Measurements from ENCODE around the gene IARS2. TPM values are rescaled to one million over a fixed set of nuclear protein-coding genes. Genes with fewer than 3 reads are reported as not detected.

Gene IARS2
- total RNA-seq = 10 to 100 TPM; 59.9 to 86.6 TPM

DNA sequence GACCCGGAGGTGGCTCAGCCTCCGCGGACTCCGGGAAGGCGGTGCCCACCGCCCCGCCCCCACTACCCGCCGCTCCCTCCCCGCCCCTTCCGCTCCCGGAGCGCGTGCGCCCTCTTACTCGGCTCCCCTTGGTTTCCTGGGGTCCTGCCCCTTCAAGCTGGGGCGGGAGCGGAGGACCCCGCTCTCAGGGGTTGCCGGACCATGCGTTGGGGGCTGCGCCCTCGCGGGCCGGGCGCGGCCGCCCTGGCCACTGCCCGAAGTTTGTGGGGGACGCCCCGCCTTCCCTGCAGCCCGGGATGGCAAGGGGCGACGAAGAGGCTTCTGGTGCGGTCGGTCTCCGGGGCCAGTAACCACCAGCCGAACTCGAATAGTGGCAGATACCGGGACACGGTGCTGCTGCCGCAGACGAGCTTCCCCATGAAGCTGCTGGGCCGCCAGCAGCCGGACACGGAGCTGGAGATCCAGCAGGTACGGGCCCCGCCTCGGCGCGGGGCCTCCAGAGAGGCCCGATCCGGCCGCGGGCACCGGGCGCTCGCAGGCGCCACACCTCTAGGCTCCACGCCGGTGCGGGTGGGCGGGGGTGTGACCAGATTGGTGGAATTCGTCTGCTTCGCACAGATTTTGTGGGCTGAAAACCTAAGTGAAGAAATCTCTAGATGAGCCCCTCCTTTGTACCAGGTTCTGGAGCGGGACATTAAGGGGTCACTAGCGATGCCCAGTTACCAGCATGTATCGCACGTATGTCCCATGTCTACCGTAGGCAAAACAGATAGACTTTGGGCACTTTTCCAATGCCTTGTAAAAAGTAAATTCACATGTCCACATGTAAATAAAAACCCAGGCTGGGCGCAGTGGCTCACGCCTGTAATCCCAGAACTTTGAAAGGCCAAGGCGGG lies at the start of gene IARS2:
Gene IARS2, plus strand, starts transcription at position 117 of the 896 bp plus-strand sequence. Its CDS starts 85 bp downstream, at position 202.
- intact Hi-C loops (cut with DNase I, micrococcal nuclease) = loop anchor here (1.0 to 10.0 kb wide), 3 partner anchors 48 to 181 kb away; partner anchors contain the start of genes EPRS1 (in 2 of the 2) and RAB3GAP2 (in 2 of the 2)
- Mint-ChIP-seq H3K4me1 (peaks cover 20% of the 10 kb centered on the region), H3K36me3 (ENCODE audit: low read depth) (peaks cover 14% of the 10 kb centered on the region)

DNA sequence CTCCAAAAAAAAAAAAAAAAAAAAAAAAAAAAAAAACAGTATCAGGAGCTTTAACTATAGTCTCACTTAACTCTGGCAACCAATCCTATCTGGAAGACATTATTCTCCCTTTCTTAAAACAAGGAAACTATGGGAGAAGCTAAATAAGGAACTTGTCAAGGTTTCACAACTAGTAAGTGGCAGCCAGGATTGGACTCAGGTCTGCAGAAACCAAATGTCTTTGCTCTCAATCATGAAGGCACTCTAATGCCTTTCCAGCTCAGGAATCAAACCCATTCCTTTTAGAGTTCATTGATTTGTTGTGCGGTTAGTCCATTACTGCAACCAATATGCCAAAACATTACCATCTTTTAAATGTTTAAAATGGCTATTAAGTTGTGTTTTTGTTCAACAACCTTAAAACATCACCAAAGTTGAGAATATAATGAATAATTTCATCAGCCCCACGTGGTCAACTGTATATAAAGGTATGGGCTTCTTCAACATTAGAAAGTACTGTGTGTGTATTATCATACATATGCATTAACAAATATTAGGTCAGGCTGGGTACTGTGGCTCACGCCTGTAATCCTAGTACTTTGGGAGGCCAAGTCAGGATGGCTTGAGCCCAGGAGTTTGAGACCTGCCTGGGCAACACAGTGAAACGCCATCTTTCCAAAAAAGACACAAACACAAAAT lies 49.1 kb upstream of the IARS2 start:
- peak overlapping the region; percentile 100 for H3K4me3 Mint-ChIP-seq
- ChIA-PET POLR2A (no interaction called here), CTCF (interaction anchor here (1.1 kb wide), 1 partner anchor 45 kb away, joined by 3 read pairs; the partner anchor contains the start of gene BPNT1)
- ATAC-seq (no peak), DNase-seq (no peak)
- peak overlapping the region; percentile 98 for H3K27ac Mint-ChIP-seq
- intact Hi-C loops (cut with DNase I, micrococcal nuclease) = loop anchor here in 1 of 2 experiments (5.0 kb wide), 1 partner anchor 873 kb away; the partner anchor contains the start of gene LYPLAL1
- H3K9me3 Mint-ChIP-seq (ENCODE audit: low read depth) = no peaks in the 10 kb centered on the region
- H3K4me1 Mint-ChIP-seq = peaks cover 44% of the 10 kb centered on the region
- no peaks in the 10 kb centered on the region for H3K27me3 Mint-ChIP-seq
- H3K36me3 Mint-ChIP-seq (ENCODE audit: low read depth) = peaks cover 31% of the 10 kb centered on the region

More for the DNA sequence above, at the start of gene IARS2:
- CTCF ChIA-PET = interaction anchor here (0.8 to 1.1 kb wide), 2 partner anchors 20 to 23 kb away, joined by 3 to 6 read pairs; no protein-coding TSS in a partner anchor
- POLR2A ChIA-PET = no interaction called here
- H3K27me3 Mint-ChIP-seq = no peaks in the 10 kb centered on the region
- peak; percentile 76 for ATAC-seq
- peak within 1 kb of the TSS; percentile 75 for H3K4me3 Mint-ChIP-seq
- peak within 1 kb of the TSS; percentile 31 for H3K27ac Mint-ChIP-seq
- peak; percentile 96 for DNase-seq
- no peaks in the 10 kb centered on the region for H3K9me3 Mint-ChIP-seq (ENCODE audit: low read depth)

DNA sequence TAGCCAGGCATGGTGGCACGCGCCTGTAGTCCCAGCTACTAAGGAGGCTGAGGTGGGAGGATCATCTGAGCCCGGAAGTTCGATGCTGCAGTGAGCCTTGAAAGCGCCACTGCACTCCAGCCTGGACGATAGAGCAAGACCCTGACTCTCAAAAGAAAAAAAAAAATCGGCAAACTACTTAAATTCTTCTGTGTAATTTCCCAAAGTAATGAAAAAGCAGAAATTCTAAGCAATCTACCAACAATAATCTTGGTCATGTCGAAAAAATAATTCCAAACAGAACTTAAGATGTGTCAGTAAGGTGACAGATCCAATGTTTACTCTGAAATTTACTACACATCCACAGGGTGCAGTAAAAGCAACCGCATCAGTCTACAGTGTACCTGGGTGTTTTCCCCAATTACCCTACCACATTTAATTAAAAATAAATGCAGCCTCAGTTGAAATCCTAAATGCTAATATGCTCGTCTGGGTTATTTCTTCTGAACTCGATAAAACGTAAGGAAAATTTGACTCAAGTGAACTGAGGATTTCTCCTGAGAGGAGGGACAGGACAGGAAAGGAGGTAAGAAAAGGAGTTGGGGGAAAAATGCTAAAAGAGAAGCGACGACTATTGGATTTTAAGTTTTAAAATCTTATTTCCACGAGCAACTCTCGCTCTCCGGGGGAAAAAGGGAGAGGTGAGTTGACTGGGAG lies 48.4 kb upstream of the IARS2 start:
- CTCF ChIA-PET = interaction anchor here (1.1 kb wide), 1 partner anchor 44 kb away, joined by 3 read pairs; the partner anchor contains the start of gene BPNT1
- Mint-ChIP-seq H3K4me1 (peaks cover 40% of the 10 kb centered on the region), H3K36me3 (ENCODE audit: low read depth) (peaks cover 28% of the 10 kb centered on the region), H3K27me3 (no peaks in the 10 kb centered on the region), H3K4me3 (peak overlapping the region; percentile 100), H3K27ac (peak overlapping the region; percentile 98), H3K9me3 (ENCODE audit: low read depth) (no peaks in the 10 kb centered on the region)
- POLR2A ChIA-PET = no interaction called here
- ATAC-seq (peak; percentile 31), DNase-seq (peak; percentile 23)
- intact Hi-C loops (cut with DNase I, micrococcal nuclease) = loop anchor here (1.0 to 5.0 kb wide), 4 partner anchors 44 to 873 kb away; partner anchors contain the start of genes BPNT1 (in 2 of the 2), IARS2 (in 2 of the 2), LYPLAL1 (in 1 of the 2) and RAB3GAP2 (in 1 of the 2)

DNA sequence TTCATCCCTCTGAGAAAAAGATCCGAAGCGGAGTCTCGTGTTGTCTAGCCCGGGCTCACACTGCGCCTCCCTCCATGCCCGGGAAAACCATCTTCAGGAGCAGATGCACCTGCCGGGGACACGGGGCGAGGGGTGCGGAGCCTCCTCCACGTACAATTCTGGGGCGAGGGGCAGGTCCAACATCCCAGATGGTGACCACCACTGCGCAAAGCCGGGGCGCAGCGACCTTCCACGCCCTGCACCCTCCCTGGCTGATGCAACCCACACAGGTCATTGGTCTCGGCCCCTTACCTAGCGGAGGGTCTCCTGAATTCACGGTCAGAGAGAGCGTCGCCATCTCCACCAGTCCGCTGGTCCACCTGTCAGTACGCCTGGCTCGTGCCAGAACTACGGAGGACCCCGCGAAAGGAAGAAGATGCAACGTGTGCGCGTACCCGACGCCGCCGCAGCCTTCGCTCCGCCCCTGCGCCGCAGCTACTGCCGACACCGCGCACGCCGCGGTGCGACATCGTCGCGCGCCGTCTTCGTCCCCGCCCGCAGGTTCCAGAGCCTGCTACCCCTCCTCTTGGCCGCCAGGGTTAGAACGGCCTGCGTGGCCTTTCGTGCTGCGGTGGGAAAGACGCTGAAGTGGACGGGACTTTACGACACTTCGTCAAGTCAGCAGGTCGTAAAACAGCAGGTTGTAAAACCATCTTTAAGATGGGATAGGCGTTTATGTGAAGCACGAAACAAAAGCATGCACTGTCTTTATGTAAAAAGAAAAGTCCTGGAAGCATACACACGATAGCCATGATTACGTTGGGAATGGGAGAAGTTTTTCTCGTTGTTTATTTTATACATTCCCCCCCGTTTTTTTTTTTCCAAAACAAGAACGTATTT lies 47.6 kb upstream of the IARS2 start, which contains the start of gene EPRS1:
Gene EPRS1, minus strand, starts transcription at position 454 of the 879 bp plus-strand sequence. Its CDS starts 117 bp downstream, at position 337.
- Mint-ChIP-seq H3K9me3 (ENCODE audit: low read depth) (no peaks in the 10 kb centered on the region), H3K4me1 (peaks cover 36% of the 10 kb centered on the region), H3K4me3 (peak within 1 kb of the TSS; percentile 100), H3K27ac (peak within 1 kb of the TSS; percentile 98), H3K36me3 (ENCODE audit: low read depth) (peaks cover 25% of the 10 kb centered on the region), H3K27me3 (no peaks in the 10 kb centered on the region)
- POLR2A ChIA-PET = no interaction called here
- CTCF ChIA-PET = no interaction called here
- intact Hi-C loops (cut with DNase I, micrococcal nuclease) = loop anchor here (1.0 to 5.0 kb wide), 4 partner anchors 43 to 874 kb away; partner anchors contain the start of genes BPNT1 (in 2 of the 2), IARS2 (in 2 of the 2), LYPLAL1 (in 1 of the 2) and RAB3GAP2 (in 1 of the 2)
- peak; percentile 98 for ATAC-seq
- DNase-seq = peak; percentile 96

DNA sequence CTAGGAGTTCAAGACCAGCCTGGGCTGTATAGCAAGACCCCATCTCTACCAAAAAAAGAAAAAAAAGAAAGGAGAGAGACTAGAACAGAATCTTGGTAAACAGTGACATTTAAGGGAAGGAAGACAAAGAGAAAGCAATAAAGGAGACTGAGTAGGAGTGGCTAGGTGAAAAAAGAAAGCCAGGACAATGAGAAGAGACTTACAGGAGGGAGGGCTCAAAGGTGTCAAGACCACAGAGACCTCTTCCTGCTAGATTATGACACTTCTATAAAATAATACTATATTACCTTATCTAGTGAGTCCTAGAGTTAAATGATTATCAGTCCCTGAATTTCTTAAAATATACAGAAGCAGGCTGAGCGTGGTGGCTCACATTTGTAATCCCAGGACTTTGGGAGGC lies 37.6 kb upstream of the IARS2 start:
- Mint-ChIP-seq H3K9me3 (ENCODE audit: low read depth) (no peaks in the 10 kb centered on the region), H3K4me1 (no peaks in the 10 kb centered on the region), H3K36me3 (ENCODE audit: low read depth) (peaks cover 4% of the 10 kb centered on the region), H3K27me3 (no peaks in the 10 kb centered on the region), H3K4me3 (no peak overlapping the region), H3K27ac (no peak overlapping the region)
- POLR2A ChIA-PET = no interaction called here
- CTCF ChIA-PET = no interaction called here
- ATAC-seq (no peak), DNase-seq (no peak)
- intact Hi-C loops (cut with DNase I, micrococcal nuclease) = no loop called here

DNA sequence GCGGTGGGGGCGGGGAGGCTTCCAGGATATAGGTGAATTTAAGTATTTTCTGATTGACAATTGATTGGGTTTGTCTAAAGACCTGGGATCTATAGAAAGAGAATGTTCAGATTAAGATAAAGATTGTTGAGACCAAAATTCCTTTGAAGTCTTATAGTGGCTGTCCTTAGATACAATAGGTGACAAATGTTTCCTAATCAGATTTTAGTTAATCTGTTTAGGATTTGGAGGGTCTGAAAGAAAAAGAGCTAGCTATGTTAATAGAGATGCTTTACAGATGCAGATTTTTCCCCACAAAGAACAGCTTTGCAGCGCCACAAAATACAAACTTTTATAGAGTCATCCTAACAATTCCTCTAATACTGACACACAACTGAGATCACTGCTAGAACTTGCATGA lies 33.1 kb upstream of the IARS2 start:
- Mint-ChIP-seq H3K27me3 (no peaks in the 10 kb centered on the region), H3K4me3 (no peak overlapping the region), H3K9me3 (ENCODE audit: low read depth) (no peaks in the 10 kb centered on the region), H3K36me3 (ENCODE audit: low read depth) (peaks cover 24% of the 10 kb centered on the region), H3K27ac (no peak overlapping the region), H3K4me1 (no peaks in the 10 kb centered on the region)
- ChIA-PET CTCF (interaction anchor here (0.6 kb wide), 1 partner anchor 133 kb away, joined by 3 read pairs; the partner anchor contains the start of gene SLC30A10), POLR2A (no interaction called here)
- no peak for ATAC-seq
- no peak for DNase-seq
- intact Hi-C loops (cut with DNase I, micrococcal nuclease) = no loop called here

DNA sequence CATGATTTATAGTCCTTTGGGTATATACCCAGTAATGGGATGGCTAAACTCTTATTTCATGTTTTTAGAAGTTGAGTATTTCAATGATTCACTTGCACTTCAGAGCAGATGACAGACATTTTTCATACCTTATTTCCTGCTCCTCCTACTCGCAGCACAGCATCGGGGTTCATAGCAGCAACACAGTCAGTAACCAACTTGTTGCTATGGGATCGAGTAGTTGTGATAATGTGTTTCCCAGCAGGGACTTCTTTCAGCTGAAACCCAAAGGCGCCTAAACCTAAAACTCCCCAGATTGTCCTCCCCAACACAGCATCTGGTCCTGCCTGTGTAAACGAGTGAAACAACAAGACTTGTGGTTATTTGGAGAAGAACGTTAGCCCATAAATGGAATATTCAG lies 31.3 kb upstream of the IARS2 start:
- Mint-ChIP-seq H3K27ac (no peak overlapping the region), H3K27me3 (no peaks in the 10 kb centered on the region), H3K4me3 (no peak overlapping the region), H3K4me1 (no peaks in the 10 kb centered on the region), H3K9me3 (ENCODE audit: low read depth) (no peaks in the 10 kb centered on the region), H3K36me3 (ENCODE audit: low read depth) (peaks cover 25% of the 10 kb centered on the region)
- no peak for ATAC-seq
- CTCF ChIA-PET = no interaction called here
- DNase-seq = no peak
- POLR2A ChIA-PET = no interaction called here
- intact Hi-C loops (cut with DNase I, micrococcal nuclease) = no loop called here

DNA sequence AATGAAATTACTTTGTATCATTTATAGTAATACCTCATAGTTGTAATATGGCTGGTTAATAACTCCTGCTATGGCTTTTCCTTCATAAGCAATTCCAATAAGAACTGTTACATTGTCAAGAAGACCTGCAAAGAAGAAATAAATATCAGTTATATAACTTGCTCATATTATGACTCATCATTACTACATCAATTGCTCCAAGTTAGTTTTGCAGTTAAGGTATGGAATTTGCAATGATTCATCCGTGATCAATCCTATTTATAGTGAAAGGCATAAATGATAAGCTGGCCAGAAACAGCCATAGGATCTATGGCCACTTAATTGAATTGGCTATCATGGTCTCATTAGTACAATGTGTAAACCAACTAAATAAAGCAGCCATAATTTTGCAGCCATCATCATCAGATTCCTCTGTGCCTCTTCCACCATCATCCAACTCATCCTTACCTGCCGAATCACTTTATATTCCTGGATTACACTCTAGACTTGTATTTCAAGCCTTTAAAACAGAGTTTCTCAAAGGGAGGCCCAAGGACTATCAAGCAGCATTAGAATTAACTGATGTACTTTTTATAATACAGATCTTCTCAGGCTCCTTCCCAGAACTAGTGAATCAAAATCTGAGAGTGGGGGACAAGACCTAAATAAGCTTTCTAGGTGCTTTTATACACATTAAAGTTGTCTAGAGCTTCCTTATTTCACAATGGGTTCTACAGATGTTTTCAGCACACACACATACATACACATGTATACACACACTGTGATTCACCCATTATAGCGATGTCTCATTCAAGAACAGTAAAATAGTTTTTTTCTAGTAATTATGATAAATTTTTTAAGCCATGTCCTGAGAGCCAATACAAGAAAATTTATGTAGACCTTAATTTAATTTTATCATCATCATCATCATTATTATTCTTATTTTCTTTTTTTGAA lies 26.4 kb upstream of the IARS2 start:
- H3K27ac Mint-ChIP-seq = no peak overlapping the region
- H3K36me3 Mint-ChIP-seq (ENCODE audit: low read depth) = peaks cover 28% of the 10 kb centered on the region
- H3K4me1 Mint-ChIP-seq = no peaks in the 10 kb centered on the region
- ATAC-seq (no peak), DNase-seq (no peak)
- no peaks in the 10 kb centered on the region for H3K27me3 Mint-ChIP-seq
- intact Hi-C loops (cut with DNase I, micrococcal nuclease) = no loop called here
- no peak overlapping the region for H3K4me3 Mint-ChIP-seq
- ChIA-PET CTCF (interaction anchor here (0.9 kb wide), 1 partner anchor 10 kb away, joined by 3 read pairs; no protein-coding TSS in a partner anchor), POLR2A (no interaction called here)
- H3K9me3 Mint-ChIP-seq (ENCODE audit: low read depth) = no peaks in the 10 kb centered on the region

DNA sequence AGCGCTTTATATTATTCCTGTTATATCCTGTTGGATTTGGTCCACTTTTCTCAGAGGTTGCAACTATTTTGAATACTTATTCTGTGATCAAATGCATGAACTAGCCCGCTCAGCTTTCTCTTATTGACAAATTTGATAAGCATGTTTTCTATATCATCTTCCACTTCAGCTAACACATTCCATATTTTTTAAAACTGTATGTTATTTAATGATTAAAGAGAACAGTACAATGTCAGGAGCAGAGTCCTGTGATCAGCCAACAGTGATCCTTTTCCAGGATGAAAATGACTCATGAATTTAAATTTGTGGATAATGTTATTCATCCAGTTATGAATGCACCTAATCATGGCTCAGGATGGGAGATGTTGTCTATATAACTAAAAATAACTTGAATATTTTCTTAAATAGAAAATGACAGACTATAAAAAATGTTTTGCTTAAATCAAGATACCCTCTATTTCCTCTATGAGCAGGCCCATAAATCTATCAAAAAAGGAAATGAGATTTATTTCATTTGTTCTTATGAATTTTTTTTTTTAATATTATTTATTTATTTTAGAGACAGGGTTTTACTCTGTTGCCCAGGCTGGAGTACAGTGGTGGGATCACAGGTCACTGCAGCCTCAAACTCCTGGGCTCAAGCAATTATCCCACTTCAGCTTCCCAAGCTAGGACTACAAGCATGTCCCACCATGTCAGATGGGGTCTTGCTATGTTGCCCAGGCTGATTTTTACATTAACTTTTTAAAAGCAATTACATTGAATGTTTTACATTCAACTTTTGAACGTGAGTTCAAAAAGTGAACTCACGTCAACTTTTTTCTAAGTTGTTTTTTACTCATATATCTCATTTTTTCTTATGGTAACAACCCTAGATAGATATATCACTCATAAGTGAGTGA lies 16.8 kb upstream of the IARS2 start:
- no peak overlapping the region for H3K27ac Mint-ChIP-seq
- ChIA-PET CTCF (interaction anchor here (0.7 to 1.1 kb wide), 2 partner anchors 53 to 164 kb away, joined by 3 to 4 read pairs; no protein-coding TSS in a partner anchor), POLR2A (no interaction called here)
- intact Hi-C loops (cut with DNase I, micrococcal nuclease) = no loop called here
- no peak overlapping the region for H3K4me3 Mint-ChIP-seq
- no peaks in the 10 kb centered on the region for H3K9me3 Mint-ChIP-seq (ENCODE audit: low read depth)
- DNase-seq = no peak
- no peaks in the 10 kb centered on the region for H3K27me3 Mint-ChIP-seq
- no peak for ATAC-seq
- peaks cover 16% of the 10 kb centered on the region for H3K36me3 Mint-ChIP-seq (ENCODE audit: low read depth)
- H3K4me1 Mint-ChIP-seq = no peaks in the 10 kb centered on the region

Data from activated CD4-positive, alpha-beta T cell treated with anti-CD3 and anti-CD28 coated beads for 36 hours (primary cell).